ENCODE data around the gene CLOCK.

Gene CLOCK

DNA sequence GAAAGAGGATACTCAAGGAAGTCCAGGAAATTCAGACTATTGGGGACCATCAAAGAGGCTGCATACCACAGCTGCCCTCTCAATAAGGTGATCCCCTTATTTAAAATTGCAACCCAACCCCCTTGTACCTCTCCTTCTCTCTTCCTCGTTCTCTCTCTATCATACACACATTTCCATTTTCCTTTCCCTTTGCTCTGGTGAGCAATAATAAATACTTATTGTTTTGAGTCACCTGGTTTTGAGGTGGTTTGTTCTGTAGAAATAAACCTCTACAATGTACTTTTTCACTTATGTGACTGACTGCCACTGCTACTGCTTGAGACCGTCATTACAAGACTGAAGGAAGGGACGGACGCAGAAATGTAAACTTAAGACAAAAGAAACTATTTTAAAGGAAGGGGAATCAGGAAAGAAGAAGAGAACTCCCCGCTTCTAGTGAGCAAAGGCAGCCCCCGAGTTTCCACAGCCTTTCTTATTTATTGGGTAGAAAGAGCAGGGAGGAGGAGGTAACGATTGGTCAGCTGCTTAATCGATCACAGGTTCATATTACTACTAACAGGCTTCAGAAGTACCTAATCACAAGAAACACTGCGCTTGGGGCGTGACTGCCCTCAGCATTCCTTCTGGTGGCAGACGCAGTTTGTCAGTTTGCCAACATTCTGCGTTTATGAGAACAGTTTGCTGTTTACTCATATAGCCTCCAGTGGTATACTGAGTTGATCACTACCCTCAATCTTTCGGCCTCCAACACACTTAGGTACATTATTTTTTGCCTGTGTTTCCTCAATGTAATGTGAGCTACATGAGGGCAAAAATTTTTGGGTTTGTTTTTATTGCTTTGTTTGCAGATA is 167.9 kb downstream of the CLOCK start:
- DNase-seq = no peak
